ENCODE measurements around the gene DUSP10. TPM values are rescaled to one million over a fixed set of nuclear protein-coding genes. Genes with fewer than 3 reads are reported as not detected.
A peak's percentile ranks its signal among the peaks of the same experiment; 100 is the strongest.

Gene DUSP10
- total RNA-seq, 1 donor from 2014 or later: 65.8 TPM

DNA sequence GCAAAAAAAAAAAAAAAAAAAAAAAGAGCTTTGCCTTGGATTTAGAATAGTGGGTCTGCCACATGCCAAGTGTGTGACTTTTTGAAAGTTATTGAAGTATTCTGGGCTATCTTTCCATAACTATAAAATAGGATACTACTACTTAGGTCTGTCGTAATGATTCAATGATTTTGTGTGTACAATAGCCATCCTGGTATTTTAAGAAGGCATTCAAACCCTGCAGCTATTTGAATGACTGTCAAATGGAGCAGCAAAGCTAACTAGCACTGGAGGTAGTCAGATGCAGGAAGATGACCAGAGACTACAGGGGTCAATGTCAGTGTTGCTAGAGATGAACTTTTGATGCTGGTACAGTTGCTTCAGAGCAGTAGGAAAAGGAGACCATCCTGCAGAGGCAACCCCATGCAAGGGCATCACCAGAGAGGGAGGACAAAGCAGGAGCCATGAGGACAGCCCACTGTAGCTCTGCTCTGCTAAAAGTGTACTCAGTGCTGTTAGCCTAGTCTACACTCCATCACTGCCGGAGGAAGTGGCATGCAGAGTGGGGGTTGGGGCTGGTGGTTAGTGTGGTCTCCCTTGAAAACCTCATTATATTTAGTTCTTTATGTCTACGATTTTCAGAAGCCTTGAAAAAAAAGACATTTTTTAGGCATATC, 29.0 kb downstream of the DUSP10 start:
- DNase-seq (ENCODE audit: low read depth): no peak
- H3K27me3 ChIP-seq (ENCODE audit: control insufficient read depth, insufficient read depth, low read length): no peaks in the 10 kb centered on the region
- H3K36me3 ChIP-seq (ENCODE audit: control insufficient read depth, insufficient read depth, low read length): no peaks in the 10 kb centered on the region
- TF ChIP-seq CTCF (IDR thresholded peaks at IDR 0.05; ENCODE audit: insufficient read depth, low read length, poor library complexity, severe bottlenecking): no peak
- no peak overlapping the region for H3K4me3 ChIP-seq (ENCODE audit: low read depth, low read length)

- Histone ChIP-seq H3K36me3 (ENCODE audit: control insufficient read depth, insufficient read depth, low read length) (no peaks in the 10 kb centered on the region), H3K4me3 (ENCODE audit: low read depth, low read length) (no peak overlapping the region), H3K27me3 (ENCODE audit: control insufficient read depth, insufficient read depth, low read length) (no peaks in the 10 kb centered on the region)
- DNase-seq (ENCODE audit: low read depth): peak; percentile 81
- no peak for TF ChIP-seq CTCF (IDR thresholded peaks at IDR 0.05; ENCODE audit: insufficient read depth, low read length, poor library complexity, severe bottlenecking)
Measured at GRCh38 chr1:221712198-221712684, 29.6 kb downstream of the DUSP10 start.

- no peak for DNase-seq (ENCODE audit: low read depth)
- no peak for TF ChIP-seq CTCF (IDR thresholded peaks at IDR 0.05; ENCODE audit: insufficient read depth, low read length, poor library complexity, severe bottlenecking)
- no peaks in the 10 kb centered on the region for H3K27me3 ChIP-seq (ENCODE audit: control insufficient read depth, insufficient read depth, low read length)
Measured at GRCh38 chr1:221711656-221712055, 30.2 kb downstream of the DUSP10 start.

GRCh38 chr1:221711063-221711577, 30.8 kb downstream of the DUSP10 start:
- DNase-seq (ENCODE audit: low read depth): no peak
- no peak for TF ChIP-seq CTCF (IDR thresholded peaks at IDR 0.05; ENCODE audit: insufficient read depth, low read length, poor library complexity, severe bottlenecking)
- no peaks in the 10 kb centered on the region for H3K36me3 ChIP-seq (ENCODE audit: control insufficient read depth, insufficient read depth, low read length)
- H3K4me3 ChIP-seq (ENCODE audit: low read depth, low read length): no peak overlapping the region
- H3K27me3 ChIP-seq (ENCODE audit: control insufficient read depth, insufficient read depth, low read length): no peaks in the 10 kb centered on the region

More at GRCh38 chr1:221711656-221712055, 30.2 kb downstream of the DUSP10 start:
- no peaks in the 10 kb centered on the region for H3K36me3 ChIP-seq (ENCODE audit: control insufficient read depth, insufficient read depth, low read length)
- no peak overlapping the region for H3K4me3 ChIP-seq (ENCODE audit: low read depth, low read length)

DNA sequence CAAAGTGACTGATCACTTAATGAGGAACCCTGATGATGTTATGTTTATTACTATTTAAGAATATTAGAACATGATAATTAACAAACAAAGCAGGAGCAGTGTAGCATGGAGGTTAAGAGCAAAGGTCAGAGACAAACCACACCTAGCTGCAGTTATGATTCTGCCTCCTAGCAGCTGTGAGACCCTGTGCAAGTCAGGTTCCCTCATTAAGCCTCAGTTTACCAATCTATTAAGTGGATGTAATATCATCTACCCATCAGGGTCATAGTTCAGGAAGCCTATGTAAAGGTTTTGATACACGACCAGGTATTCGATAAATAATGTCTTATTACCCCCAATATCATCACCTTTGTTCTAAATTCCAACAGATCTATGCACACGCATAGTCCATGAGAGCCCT, 32.0 kb downstream of the DUSP10 start:
- no peak for DNase-seq (ENCODE audit: low read depth)
- H3K4me3 ChIP-seq (ENCODE audit: low read depth, low read length): no peak overlapping the region
- TF ChIP-seq CTCF (IDR thresholded peaks at IDR 0.05; ENCODE audit: insufficient read depth, low read length, poor library complexity, severe bottlenecking): no peak
- no peaks in the 10 kb centered on the region for H3K36me3 ChIP-seq (ENCODE audit: control insufficient read depth, insufficient read depth, low read length)
- H3K27me3 ChIP-seq (ENCODE audit: control insufficient read depth, insufficient read depth, low read length): no peaks in the 10 kb centered on the region

DNA sequence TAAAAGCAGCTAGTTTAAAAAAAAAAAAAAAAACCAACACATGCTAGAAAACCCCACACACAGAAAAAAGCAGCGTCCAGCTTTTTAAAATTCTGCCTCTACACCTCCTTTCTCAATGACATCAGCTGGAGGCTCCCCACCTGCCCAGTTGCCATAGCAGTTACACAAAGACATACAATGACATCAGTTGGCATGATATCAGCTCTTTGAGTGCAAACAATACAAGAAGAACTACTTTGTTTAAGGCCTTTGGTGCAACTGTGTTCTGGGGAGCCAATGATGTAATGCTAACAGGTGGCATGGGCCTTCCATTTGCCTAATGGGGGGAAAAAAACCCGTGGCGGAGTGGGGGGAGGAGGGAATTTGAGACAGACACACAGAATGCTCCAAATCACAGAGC, 32.9 kb downstream of the DUSP10 start:
- TF ChIP-seq CTCF (IDR thresholded peaks at IDR 0.05; ENCODE audit: insufficient read depth, low read length, poor library complexity, severe bottlenecking): no peak
- Histone ChIP-seq H3K4me3 (ENCODE audit: low read depth, low read length) (no peak overlapping the region), H3K36me3 (ENCODE audit: control insufficient read depth, insufficient read depth, low read length) (no peaks in the 10 kb centered on the region), H3K27me3 (ENCODE audit: control insufficient read depth, insufficient read depth, low read length) (no peaks in the 10 kb centered on the region)
- peak; percentile 81 for DNase-seq (ENCODE audit: low read depth)

All from kidney epithelial cell (primary cell).